Astrocyte of the cerebellum (primary cell): Measurements from ENCODE around the gene SH3GL1.

Experiments
- DNase-seq: peaks from one replicate; pipeline ENCODE4 v3.0.0-alpha.2; 2011; ENCODE audit warnings: low read depth
- H3K4me3 ChIP-seq: 2 replicates; pipeline ENCODE4 v1.5.1; 2011; ENCODE audit warnings: mild to moderate bottlenecking, low read depth, low read length, moderate library complexity
- in situ Hi-C: cut with HindIII; loops from 2 replicates; pipeline ENCODE4 v1.10.0; 2017; ENCODE audit warnings: low sequenced_read_pairs
- TF ChIP-seq, protein P1 (sequence below): IDR thresholded peaks from 2 replicates; pipeline ENCODE4 v1.5.1; 2012; ENCODE audit warnings: low read length, low read depth, moderate library complexity, mild to moderate bottlenecking; ENCODE audit errors: missing control alignments

Gene SH3GL1

DNA sequence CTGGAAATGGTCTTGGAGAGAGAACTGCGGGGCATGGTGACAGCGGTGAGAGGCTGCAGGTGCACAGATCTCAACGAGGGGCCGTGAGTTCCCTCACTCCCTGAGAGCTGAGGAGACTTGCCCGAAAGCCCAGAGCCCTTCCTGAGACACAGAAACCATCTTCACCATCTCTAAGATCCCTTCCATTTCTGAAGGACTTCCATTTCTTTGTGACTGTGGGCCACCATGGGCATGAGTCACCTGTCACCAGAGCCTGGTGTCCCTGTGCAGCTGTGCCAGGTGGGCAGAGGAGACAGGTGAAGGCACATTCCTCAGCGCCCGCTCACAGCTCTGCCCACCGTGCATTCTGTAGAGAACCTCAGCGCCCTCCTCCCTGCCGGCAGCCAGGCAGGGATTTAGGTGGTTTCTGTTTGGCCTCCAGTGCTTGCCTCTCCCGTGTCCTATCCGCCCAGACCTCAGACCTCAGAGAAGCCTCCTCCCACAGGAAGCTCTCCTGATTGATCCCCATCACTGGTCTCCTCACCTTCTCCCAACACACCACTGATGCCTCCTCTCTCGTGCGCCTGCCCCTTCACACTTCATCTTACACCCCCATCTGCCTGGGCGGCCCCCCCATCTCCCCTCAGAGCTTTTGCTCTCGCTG is 24.2 kb downstream of the SH3GL1 start:
- H3K4me3 ChIP-seq: no peak overlapping the region
- in situ Hi-C loops: no loop called here
- no peak for DNase-seq
- TF ChIP-seq, protein P1, sequence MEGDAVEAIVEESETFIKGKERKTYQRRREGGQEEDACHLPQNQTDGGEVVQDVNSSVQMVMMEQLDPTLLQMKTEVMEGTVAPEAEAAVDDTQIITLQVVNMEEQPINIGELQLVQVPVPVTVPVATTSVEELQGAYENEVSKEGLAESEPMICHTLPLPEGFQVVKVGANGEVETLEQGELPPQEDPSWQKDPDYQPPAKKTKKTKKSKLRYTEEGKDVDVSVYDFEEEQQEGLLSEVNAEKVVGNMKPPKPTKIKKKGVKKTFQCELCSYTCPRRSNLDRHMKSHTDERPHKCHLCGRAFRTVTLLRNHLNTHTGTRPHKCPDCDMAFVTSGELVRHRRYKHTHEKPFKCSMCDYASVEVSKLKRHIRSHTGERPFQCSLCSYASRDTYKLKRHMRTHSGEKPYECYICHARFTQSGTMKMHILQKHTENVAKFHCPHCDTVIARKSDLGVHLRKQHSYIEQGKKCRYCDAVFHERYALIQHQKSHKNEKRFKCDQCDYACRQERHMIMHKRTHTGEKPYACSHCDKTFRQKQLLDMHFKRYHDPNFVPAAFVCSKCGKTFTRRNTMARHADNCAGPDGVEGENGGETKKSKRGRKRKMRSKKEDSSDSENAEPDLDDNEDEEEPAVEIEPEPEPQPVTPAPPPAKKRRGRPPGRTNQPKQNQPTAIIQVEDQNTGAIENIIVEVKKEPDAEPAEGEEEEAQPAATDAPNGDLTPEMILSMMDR: no peak

DNA sequence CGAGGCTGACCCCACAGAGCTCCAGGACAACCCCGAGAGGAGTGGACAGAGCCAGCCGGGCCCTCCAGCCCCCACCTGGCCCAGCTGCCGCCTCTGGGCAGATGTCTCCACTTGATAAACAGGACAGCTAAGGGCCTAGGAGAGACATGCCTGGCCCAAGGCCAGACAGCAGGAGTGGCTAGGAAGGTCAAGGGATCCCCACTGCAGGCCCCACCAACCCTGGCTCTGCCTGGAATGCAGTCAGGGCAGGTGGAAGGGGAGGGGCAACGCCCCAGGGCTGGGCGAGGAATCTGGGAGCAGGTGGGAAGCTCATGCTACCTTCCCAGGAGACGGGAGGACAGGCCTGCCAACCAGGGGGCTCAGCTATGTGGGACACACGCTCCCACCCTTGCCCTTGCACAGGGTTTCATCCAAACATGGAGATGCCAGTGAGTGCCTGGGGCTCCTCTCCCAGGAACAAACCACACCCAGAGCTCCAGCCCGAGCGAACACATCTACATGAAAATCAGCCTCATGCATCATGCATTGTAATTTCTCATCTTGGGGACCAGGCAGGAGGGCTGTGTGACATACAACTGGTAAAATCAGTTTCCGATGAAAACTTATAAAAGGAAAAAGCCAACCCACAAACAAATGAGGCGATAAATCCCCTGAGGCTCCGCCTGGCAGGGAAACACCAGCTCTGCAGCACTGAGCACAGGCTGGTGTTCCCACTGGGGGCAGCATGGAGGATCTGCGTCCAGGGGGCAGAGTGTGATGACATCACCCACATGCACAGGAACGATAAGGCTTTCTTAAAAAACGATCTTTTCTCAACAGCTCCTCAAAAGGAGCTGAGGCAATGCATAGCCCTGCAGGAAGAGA is 25.0 kb downstream of the SH3GL1 start:
- no peak overlapping the region for H3K4me3 ChIP-seq
- TF ChIP-seq, protein P1: peak; percentile 63
- in situ Hi-C loops: no loop called here
- DNase-seq: peak; percentile 46

DNA sequence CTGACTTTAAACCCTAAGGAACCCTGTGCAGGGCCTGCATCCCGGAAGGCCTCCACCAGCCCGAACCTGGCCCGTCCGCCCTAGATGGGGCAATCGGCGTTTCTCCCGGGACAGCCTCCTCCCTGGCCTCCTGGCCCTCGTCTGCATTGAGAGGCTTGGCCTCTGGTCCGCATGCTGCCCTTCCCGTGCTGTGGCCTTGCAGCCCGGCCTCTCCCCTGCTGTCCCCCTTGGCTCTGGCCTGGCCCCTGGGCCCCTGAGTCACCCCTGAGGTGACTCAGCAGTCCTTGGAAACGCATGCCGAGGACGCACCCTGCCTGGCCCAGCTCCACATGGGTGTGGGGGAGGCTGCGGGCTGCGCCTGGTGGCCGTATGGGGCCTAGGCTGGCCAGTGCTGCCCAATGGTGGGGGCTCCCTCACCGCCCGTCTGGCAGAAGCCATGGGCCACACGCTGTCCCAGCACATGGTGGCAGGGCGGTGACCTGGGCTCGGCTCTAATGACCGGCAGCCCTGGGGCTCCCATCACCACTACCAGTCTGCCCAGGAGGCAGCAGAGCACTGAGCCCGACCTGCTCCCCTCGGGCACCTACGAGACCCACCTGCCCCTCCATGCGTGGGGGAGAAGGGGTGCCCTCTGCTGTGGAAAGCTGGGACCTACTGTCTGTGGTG is 25.7 kb downstream of the SH3GL1 start:
- H3K4me3 ChIP-seq: no peak overlapping the region
- TF ChIP-seq, protein P1: no peak
- in situ Hi-C loops: no loop called here
- DNase-seq: no peak

DNA sequence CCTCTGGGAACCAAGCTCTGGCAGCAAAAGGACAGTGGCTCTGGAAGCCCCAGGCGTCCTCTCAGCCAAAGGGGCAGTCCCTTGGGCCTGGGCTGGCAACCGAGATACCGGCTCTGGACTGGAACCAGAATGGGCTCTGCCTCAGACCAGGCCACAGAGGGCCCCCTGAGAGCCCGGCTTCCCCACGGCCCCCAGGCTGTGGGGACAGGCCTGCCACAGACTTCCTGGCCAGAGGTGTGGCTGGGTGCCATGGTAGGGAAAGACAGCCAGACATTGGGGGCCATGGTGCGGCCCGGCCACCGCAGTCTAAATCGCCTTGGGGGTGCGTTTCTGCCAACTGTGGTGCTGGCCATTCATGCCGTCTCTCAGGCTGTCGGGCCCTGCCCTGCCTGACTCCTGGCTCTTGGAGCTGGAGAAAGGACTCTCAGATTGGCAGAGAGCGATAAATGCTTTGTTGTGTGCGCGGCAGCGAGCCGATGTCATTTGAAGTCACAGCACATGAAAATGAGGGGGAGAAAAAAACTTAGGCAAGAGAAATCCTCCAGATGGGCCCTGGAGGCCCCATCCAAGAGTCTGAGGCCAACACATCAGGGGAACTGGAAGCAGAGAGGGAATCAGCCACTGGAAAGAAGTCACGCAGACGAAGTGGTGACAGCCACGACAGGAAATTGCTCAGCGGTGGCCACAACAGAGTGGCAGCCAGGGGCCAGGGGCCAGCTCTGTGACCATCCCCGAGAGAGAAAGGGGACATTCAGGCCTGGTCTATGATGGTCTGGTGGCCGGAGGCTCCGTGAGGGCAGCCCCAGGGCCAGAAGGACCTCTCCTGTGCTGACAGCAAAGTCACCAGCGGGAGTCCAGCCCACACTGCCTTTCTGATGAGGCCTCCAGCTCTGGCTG is 26.5 kb downstream of the SH3GL1 start:
- TF ChIP-seq, protein P1: no peak
- no peak overlapping the region for H3K4me3 ChIP-seq
- in situ Hi-C loops: no loop called here
- no peak for DNase-seq

DNA sequence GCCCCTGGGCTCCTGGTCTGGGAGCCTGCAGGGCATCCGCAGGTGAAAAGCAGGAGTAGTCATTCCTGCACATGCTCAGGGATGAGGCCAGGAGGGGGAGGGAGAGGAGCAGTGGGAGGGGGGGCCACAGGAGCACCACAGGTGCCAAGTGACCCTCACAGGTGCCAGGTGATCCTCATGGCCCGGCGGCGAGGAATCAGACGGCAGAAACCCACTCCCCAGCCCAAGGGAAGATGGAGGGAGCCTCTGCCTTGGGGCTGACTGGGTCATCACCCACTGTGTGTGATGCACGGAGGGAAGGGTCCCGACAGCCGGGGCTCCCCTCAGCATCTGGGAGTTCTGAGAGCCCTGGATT is 27.4 kb downstream of the SH3GL1 start:
- in situ Hi-C loops: no loop called here
- no peak for DNase-seq
- no peak overlapping the region for H3K4me3 ChIP-seq
- TF ChIP-seq, protein P1: no peak
